Calu3 (cell line): ENCODE results near the gene FAM167B. TPM values are rescaled to one million over a fixed set of nuclear protein-coding genes. Genes with fewer than 3 reads are reported as not detected.

Experiments
- Bru-seq: library from RNA; stranded (reverse); fragments of 400-500 nt; gene quantifications from one replicate; lab custom pipeline; 2021; lab: Mats Ljungman, UMichigan
- BruChase-seq, 2 experiments: library from RNA; stranded (reverse); fragments of 400-500 nt; gene quantifications; one replicate each; lab custom pipeline; 2021; lab: Mats Ljungman, UMichigan
- BruUV-seq: library from RNA; stranded (reverse); fragments of 400-500 nt; replicated peaks from 2 replicates; lab custom pipeline; 2021; lab: Mats Ljungman, UMichigan
- CTCF ChIA-PET: fragments of 300-600 bp; sonication (Branson Sonifier 250); formaldehyde crosslinking; loops from one replicate; lab custom pipeline; 2022; ENCODE audit warnings: antibody characterized with exemption; lab: Charles Lee
- DNase-seq: peaks from one replicate; pipeline ENCODE4 v3.0.0; 2022
- H3K27ac Mint-ChIP-seq: one replicate; pipeline ENCODE4 v1.8.0; 2022; ENCODE audit warnings: mixed read lengths; ENCODE audit not compliant: unreplicated experiment
- H3K27me3 Mint-ChIP-seq: one replicate; pipeline ENCODE4 v1.8.0; 2022; ENCODE audit warnings: mixed read lengths; ENCODE audit not compliant: unreplicated experiment
- H3K36me3 Mint-ChIP-seq: one replicate; pipeline ENCODE4 v1.8.0; 2022; ENCODE audit warnings: mild to moderate bottlenecking, moderate library complexity, mixed read lengths; ENCODE audit not compliant: insufficient read depth, unreplicated experiment
- H3K4me1 Mint-ChIP-seq: one replicate; pipeline ENCODE4 v1.8.0; 2022; ENCODE audit warnings: mild to moderate bottlenecking, low read depth, mixed read lengths; ENCODE audit not compliant: unreplicated experiment
- H3K4me3 Mint-ChIP-seq: one replicate; pipeline ENCODE4 v1.8.0; 2022; ENCODE audit warnings: mild to moderate bottlenecking, low read depth, moderate library complexity, mixed read lengths; ENCODE audit not compliant: unreplicated experiment
- H3K9me3 Mint-ChIP-seq: one replicate; pipeline ENCODE4 v1.8.0; 2022; ENCODE audit warnings: low read depth, mixed read lengths; ENCODE audit not compliant: unreplicated experiment
- intact Hi-C: fragments of 100-400 bp; cut with micrococcal nuclease; formaldehyde crosslinking; loops from one replicate; pipeline ENCODE4 v1.10.0; 2022; ENCODE audit not compliant: unreplicated experiment
- long read RNA-seq: library from polyadenylated mRNA; stranded (forward); transcript quantifications from one replicate; pipeline ENCODE4 v2.0.0, GENCODE V29; 2022
- total RNA-seq: library from RNA; stranded (reverse); gene quantifications from 2 replicates; pipeline ENCODE4 v1.2.3, GENCODE V29; 2022
- TF ChIP-seq, protein P1 (sequence below): fragments of 200-600 bp; IDR thresholded peaks from one replicate; pipeline ENCODE4 v1.8.0; 2022; ENCODE audit warnings: antibody characterized with exemption; ENCODE audit not compliant: unreplicated experiment

The FAM167B gene
- total RNA-seq (1.5 and 1.8 TPM in 2 replicates), Bru-seq, nascent RNA (percentile 32 among the genes with signal in this experiment), BruChase-seq, experiment 1, labeled RNA remaining after a 6-hour chase (percentile 45 among the genes with signal in this experiment), BruChase-seq, experiment 2, labeled RNA remaining after a 2-hour chase (percentile 39 among the genes with signal in this experiment)
- long read RNA-seq, partial matches to known transcripts: 0 of 1 reads
- long read RNA-seq, other reads (novel, unspliced or antisense): 1 of 1 reads

- no peaks in the 10 kb centered on the region for H3K9me3 Mint-ChIP-seq
- H3K27me3 Mint-ChIP-seq: no peaks in the 10 kb centered on the region
- BruUV-seq: no TSS peak
- TF ChIP-seq, protein P1, sequence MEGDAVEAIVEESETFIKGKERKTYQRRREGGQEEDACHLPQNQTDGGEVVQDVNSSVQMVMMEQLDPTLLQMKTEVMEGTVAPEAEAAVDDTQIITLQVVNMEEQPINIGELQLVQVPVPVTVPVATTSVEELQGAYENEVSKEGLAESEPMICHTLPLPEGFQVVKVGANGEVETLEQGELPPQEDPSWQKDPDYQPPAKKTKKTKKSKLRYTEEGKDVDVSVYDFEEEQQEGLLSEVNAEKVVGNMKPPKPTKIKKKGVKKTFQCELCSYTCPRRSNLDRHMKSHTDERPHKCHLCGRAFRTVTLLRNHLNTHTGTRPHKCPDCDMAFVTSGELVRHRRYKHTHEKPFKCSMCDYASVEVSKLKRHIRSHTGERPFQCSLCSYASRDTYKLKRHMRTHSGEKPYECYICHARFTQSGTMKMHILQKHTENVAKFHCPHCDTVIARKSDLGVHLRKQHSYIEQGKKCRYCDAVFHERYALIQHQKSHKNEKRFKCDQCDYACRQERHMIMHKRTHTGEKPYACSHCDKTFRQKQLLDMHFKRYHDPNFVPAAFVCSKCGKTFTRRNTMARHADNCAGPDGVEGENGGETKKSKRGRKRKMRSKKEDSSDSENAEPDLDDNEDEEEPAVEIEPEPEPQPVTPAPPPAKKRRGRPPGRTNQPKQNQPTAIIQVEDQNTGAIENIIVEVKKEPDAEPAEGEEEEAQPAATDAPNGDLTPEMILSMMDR: no peak
- no peak within 1 kb of the TSS for H3K27ac Mint-ChIP-seq
- CTCF ChIA-PET: interaction anchor here (0.5 kb wide), 1 partner anchor 20 kb away, joined by 3 read pairs; no protein-coding TSS in a partner anchor
- intact Hi-C loops: loop anchor here (10.0 kb wide), 1 partner anchor 48 kb away; the partner anchor contains the start of gene HDAC1
- DNase-seq: no peak
- no peaks in the 10 kb centered on the region for H3K36me3 Mint-ChIP-seq
- H3K4me3 Mint-ChIP-seq: no peak within 1 kb of the TSS
- peaks cover 9% of the 10 kb centered on the region for H3K4me1 Mint-ChIP-seq
These were observed at the start of gene FAM167B for GRCh38 chr1:32246888-32247273. Gene FAM167B, plus strand, starts transcription at chr1:32247222. Its CDS starts 200 bp downstream, at chr1:32247422.

DNA sequence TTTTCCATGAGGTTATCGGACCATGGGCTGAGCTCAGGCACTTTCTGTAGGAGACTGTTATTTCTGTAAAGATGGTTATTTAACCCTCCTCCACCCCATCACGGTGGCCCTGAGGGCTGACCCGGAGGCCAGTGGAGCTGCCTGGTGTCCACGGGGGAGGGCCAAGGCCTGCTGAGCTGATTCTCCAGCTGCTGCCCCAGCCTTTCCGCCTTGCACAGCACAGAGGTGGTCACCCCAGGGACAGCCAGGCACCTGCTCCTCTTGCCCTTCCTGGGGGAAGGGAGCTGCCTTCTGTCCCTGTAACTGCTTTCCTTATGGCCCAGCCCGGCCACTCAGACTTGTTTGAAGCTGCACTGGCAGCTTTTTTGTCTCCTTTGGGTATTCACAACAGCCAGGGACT, 49.2 kb upstream of the FAM167B start:
- H3K36me3 Mint-ChIP-seq: peaks cover 75% of the 10 kb centered on the region
- H3K27ac Mint-ChIP-seq: no peak overlapping the region
- H3K4me1 Mint-ChIP-seq: peaks cover 16% of the 10 kb centered on the region
- H3K4me3 Mint-ChIP-seq: no peak overlapping the region
- TF ChIP-seq, protein P1: no peak
- CTCF ChIA-PET: interaction anchor here (1.0 kb wide), 1 partner anchor 36 kb away, joined by 3 read pairs; no protein-coding TSS in a partner anchor
- DNase-seq: no peak
- intact Hi-C loops: no loop called here
- H3K27me3 Mint-ChIP-seq: no peaks in the 10 kb centered on the region
- no TSS peak for BruUV-seq
- no peaks in the 10 kb centered on the region for H3K9me3 Mint-ChIP-seq

DNA sequence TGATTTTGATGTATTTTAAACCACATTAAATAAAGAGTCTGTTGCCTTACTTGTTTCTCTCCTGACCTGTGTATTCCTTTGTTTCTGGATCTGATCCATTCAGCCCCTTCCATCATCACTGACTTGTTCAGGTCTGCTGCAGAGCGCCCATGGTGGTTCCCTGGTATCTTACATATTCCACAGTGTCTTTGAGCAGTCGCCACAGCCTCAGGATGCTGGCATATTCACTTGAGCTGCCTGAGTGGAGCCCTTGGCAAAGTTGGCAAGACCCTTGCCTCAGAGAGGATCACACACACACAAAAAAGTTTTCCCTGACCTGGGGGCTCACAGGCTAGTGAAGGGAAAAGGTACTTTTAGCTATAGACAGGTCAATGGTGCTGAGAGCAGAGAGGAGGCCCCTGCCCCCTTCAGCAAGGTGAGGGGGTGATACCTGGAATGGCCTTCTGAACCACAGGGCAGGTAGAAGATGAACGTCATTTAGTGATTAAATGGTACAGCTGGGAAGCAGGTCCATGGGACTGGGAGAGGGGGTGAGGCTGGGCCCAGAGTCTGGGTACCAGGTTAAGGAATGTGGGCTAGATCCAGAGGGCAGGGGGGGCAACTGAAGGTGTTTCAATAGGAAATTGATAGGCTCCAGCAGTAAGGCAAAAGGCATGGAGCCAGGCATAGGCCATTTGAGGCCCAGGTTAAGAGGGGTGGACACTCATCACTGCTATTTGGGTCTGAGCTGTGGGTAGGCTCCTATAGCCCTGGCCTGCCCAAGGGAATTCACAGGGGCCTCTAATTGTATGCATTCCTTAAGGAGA, 48.6 kb upstream of the FAM167B start:
- Mint-ChIP-seq H3K4me1 (peaks cover 16% of the 10 kb centered on the region), H3K9me3 (no peaks in the 10 kb centered on the region), H3K4me3 (no peak overlapping the region), H3K27ac (no peak overlapping the region), H3K36me3 (peaks cover 71% of the 10 kb centered on the region), H3K27me3 (no peaks in the 10 kb centered on the region)
- BruUV-seq: no TSS peak
- DNase-seq: no peak
- intact Hi-C loops: no loop called here
- TF ChIP-seq, protein P1: no peak
- CTCF ChIA-PET: interaction anchor here (0.5 kb wide), 1 partner anchor 201 kb away, joined by 3 read pairs; no protein-coding TSS in a partner anchor

DNA sequence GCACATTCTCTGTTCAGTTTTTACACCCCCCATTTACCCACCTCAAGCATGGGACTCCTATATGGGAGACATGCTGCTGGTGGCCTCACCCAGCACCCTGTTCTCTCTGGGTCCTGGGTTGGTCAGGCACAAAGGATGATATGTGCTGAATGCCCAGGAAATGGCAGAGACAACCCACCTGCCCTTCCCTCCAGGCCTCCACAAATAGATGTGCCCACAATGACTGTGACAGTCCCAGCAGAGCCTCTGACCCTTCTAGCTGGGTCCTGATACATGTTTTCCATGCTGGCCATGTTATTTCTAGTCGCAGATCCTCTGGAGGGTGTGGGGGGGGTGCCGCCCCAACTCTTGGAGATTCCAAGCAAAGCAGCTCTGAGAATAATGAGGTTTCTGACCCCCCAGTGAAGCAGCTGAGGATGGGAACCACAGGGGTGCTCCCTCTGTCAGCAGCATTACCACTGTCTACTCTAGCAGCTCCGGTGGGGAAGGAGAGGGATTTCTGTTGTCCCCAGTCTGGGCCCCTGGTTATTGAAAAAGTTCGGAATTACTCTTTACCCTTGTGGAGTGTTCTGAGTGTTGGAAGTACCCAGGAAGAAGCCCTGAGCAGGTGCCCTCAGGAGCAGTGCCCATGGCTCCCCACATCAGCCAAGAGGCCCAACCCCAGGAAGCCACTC, 47.8 kb upstream of the FAM167B start:
- H3K4me3 Mint-ChIP-seq: no peak overlapping the region
- TF ChIP-seq, protein P1: no peak
- CTCF ChIA-PET: interaction anchor here (0.5 to 0.6 kb wide), 3 partner anchors 75 to 201 kb away, joined by 3 to 4 read pairs (median 3); no protein-coding TSS in a partner anchor
- no TSS peak for BruUV-seq
- peaks cover 16% of the 10 kb centered on the region for H3K4me1 Mint-ChIP-seq
- no peak overlapping the region for H3K27ac Mint-ChIP-seq
- no peaks in the 10 kb centered on the region for H3K9me3 Mint-ChIP-seq
- intact Hi-C loops: no loop called here
- no peak for DNase-seq
- peaks cover 66% of the 10 kb centered on the region for H3K36me3 Mint-ChIP-seq
- no peaks in the 10 kb centered on the region for H3K27me3 Mint-ChIP-seq
